Left kidney (tissue), 8 donors: ENCODE data around the gene KAT2A. TPM values are rescaled to one million over a fixed set of nuclear protein-coding genes. Genes with fewer than 3 reads are reported as not detected.
"Not testable (repeated sequence)": the region's sequence is repeated elsewhere in the genome, so short reads cannot be mapped to it uniquely, and the experiment has no call there.

Source experiments
- DNase-seq: peaks from one replicate; pipeline ENCODE4 v3.0.0-alpha.2; 2013
- long read RNA-seq, 8 donors: transcript quantifications; one replicate each; lab custom pipeline, GENCODE V29; 2026
- polyA plus RNA-seq: library from polyadenylated mRNA; unstranded; fragments of 120-200 nt; gene quantifications from one replicate; pipeline ENCODE4 v1.2.1, GENCODE V29; 2013; ENCODE audit not compliant: insufficient read length

The KAT2A gene
- 70.7 TPM for polyA plus RNA-seq
- long read RNA-seq, donor 1, transcript KAT2A-202 (18 exons, 2,990 nt) = major isoform, 10 of 19 reads
- long read RNA-seq, donor 1, partial matches to known transcripts = 5 of 19 reads
- long read RNA-seq, donor 1, other reads (novel, unspliced or antisense) = 0 of 19 reads
- long read RNA-seq, donor 2, transcript KAT2A-202 (18 exons, 2,990 nt) = major isoform, 12 of 13 reads
- long read RNA-seq, donor 2, partial matches to known transcripts = 0 of 13 reads
- long read RNA-seq, donor 2, other reads (novel, unspliced or antisense) = 0 of 13 reads
- long read RNA-seq, donor 3, partial matches to known transcripts = 0 of 6 reads
- long read RNA-seq, donor 3, other reads (novel, unspliced or antisense) = 0 of 6 reads
- long read RNA-seq, donor 4 = 0 reads
- long read RNA-seq, donor 5, transcript KAT2A-202 (18 exons, 2,990 nt) = major isoform, 10 of 18 reads
- long read RNA-seq, donor 5, partial matches to known transcripts = 5 of 18 reads
- long read RNA-seq, donor 5, other reads (novel, unspliced or antisense) = 0 of 18 reads
- long read RNA-seq, donor 6, partial matches to known transcripts = 0 of 2 reads
- long read RNA-seq, donor 6, other reads (novel, unspliced or antisense) = 0 of 2 reads
- long read RNA-seq, donor 7, transcript KAT2A-202 (18 exons, 2,990 nt) = major isoform, 16 of 41 reads
- long read RNA-seq, donor 7, partial matches to known transcripts = 22 of 41 reads
- long read RNA-seq, donor 7, other reads (novel, unspliced or antisense) = 0 of 41 reads
- long read RNA-seq, donor 8, partial matches to known transcripts = 0 of 5 reads
- long read RNA-seq, donor 8, other reads (novel, unspliced or antisense) = 0 of 5 reads

DNA sequence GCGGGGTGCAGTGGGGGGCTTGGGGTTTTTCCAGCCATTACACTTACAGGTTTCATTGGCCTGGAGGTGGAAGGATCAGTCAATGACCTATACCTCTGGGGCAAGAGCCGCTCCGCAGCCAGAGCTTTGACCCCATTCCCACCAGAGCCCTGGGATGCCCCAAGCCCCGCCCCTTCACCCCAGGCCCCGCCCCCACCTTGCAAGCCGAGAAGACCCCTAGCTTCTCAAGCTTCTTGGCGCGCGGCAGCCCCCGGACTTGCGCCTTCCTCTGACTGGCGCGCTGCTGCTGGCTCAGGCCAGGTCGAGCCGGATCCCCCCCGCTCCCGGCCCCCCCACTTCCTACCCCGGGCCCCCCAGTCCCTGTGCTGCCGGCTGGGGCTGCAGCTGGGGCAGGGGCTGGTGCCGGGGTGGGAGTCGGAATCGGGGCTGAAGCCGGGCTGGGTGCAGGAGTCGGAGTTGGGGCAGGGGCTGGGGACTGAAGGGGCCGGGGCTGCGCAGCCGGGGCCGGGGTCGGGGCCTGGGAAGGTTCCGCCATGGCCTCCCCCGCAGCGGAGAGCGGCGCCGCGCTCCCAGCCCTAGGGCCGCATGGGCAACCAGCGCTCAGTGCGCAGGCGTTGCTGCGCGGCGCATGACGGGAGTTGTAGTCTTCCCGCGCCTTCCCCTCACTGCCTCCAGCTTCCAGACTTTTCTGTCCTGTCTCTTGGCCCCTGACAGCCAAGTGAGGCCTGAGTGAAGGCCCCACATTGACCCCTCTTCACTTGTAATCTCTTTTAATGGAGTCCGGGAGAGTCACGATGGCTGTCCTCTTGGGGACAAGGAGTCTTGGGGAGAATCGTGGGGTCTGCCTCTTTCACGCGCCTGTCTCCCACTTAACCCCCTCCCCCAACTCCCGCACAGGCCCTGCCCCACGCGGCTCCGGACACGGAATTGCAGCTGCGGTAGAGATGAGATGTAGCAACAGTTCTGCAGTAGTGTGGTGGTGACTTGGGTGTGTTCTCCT, at the start of gene KAT2A:
Gene KAT2A (minus strand): TSS at position 598 of the 1,000 bp plus-strand sequence. CDS start 63 bp downstream, at position 535.
- DNase-seq = peak; percentile 79

DNA sequence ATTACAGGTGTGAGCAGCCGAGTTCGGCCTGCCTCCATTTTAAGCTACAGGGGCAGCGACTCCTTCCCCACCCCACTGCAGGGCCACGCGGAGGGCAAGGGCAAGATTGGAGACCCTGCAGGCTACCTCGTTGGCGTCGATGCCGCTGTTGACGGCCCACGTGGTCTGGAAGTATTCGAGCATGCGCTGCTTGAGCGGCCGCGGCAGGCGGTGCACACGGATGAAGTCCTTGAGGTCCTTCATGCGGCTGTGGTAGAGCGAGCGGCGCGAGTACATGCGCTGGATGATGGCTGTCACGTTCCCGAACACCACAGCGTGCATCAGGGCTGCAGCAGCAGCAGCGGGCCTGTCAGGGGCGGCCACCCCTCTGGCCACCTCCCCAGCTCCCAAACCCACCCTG, 48.2 kb upstream of the KAT2A start:
- DNase-seq = no peak

DNA sequence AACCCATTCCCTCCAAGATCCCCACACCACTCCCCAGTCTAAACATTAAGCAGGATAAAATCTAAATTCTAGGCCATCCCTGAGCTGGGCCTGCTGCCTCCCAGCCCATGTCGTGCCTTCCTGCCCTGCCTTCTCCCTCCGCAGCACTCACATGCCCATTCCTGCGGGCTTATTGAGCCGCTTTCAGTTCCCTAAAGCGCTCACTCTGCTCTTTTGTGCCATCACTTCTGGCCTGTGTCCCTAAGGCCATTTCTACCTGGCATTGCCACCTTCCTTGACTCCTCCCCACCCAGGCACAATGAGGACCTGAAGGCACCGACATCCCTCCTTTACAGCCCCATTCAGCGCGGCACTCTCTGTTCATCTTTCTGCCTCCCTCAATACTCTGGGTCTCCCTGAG, 46.6 kb upstream of the KAT2A start:
- no peak for DNase-seq

DNA sequence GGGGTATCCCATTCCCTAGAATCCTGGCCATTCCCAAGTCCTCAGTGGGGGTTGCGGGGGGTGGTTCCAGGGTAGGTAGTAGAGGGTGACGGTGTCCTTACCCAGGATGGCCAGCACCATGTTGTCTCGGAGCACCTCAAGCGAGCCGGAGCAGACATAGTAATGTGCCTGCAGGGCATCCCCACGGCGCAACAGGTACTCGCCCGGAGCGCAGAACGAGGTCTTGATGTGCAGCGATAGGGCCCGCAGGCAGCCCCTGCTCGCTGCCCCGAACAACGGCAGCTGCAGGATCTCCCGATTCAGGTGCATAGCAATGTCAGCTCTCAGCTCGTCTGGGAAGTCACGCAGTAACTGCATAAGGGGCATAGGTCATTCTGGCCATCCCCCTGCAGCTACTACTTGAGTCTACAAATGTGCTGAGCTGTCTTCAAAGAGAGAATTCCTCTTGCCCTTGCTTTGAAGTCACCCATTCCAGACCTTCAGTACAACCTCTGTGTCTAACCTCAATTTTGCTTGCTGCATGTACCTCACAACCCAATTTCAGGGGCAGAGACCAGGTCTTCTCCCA, 45.1 kb upstream of the KAT2A start:
- DNase-seq = no peak

DNA sequence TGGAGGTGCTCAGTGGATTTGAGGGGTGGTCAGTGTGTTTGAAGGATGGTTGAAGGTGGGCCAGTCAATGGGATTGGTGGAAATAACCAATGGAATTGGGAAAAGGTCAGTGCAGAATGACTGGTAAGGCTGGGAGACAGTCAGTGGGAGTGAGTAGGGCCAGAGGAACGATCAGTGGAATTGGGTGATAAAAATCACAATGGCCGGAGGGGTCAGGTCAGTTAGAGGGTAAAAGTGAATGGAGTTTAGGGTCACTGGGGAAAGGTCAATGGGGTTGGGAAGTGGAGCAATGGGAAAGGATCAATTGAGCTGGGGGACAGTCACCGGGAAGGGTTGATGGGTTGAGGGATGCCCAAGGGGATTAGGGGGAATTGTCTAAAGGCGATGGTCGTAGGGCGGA, 44.6 kb upstream of the KAT2A start:
- DNase-seq = no peak

DNA sequence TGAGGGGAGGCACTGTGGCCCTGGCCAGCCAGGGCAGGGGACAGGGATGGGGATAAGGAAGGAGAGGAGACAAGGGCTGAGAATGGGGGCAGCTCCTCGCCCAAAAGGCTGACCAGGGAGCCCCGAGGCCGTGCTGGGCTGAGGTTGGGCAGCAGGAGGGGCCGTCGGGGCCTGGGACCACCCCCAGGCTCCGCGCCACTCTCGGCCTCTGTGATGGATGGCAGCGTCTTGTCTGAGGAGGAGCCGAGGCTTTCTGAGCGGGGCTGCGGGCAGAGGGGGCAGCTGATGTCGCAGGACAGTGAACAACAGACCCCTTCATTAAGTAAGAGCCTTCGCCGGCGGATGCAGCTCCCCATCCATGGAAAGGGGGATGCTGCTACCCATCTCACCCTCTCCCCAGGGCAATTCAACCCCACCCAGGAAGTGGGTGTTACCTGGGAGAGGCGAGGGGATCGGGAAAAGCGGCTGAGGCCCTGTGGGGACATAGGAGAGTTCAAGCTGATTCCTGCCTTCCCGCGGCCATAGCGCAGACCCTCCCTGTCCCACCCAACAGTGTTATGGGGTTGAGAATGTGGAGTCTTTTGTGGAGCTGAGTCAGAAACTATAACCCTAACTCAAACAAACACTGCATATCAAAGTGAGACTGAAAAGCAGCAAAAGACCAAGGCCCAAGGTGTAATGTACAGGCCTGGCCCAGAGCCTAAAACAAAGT, 42.7 kb upstream of the KAT2A start:
- DNase-seq = no peak

DNA sequence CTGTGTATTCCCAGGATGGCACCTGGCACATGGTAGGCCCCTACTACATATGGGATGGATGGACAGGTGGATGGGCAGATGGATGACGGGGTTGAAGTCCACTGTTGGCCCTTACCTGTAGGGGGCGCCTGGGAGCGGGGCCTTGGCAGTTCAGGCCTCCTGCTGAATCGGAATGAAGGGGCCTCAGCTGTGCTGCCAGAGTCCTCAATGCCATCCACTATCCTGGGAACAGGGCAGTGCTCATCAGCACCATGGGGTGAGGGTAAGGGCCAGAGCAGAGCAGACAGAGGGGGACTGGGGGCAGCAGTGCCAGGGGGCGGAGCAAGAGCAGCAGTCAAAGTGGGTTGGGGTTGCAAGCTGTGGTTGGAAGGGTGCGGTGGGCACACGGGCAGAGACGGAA, 41.9 kb upstream of the KAT2A start:
- DNase-seq = no peak

DNA sequence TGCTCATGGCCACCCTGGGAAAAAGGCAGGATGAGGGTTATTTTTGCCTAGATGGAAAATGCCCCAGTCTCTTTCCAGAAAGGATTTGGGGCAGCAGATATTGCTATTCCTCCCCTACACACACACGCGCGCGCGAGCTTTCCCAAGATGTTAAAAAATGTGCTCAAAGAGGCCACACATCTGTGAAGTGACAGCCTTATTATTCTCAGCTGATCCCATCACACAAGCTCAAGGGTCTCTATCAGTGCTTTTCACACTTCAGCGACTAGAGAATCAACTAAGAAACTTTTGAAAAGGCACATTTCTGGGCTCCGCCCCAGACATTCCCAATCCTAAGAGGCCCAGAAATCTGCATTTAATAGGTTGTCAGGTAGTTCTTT, 39.4 kb upstream of the KAT2A start:
- DNase-seq = no peak

DNA sequence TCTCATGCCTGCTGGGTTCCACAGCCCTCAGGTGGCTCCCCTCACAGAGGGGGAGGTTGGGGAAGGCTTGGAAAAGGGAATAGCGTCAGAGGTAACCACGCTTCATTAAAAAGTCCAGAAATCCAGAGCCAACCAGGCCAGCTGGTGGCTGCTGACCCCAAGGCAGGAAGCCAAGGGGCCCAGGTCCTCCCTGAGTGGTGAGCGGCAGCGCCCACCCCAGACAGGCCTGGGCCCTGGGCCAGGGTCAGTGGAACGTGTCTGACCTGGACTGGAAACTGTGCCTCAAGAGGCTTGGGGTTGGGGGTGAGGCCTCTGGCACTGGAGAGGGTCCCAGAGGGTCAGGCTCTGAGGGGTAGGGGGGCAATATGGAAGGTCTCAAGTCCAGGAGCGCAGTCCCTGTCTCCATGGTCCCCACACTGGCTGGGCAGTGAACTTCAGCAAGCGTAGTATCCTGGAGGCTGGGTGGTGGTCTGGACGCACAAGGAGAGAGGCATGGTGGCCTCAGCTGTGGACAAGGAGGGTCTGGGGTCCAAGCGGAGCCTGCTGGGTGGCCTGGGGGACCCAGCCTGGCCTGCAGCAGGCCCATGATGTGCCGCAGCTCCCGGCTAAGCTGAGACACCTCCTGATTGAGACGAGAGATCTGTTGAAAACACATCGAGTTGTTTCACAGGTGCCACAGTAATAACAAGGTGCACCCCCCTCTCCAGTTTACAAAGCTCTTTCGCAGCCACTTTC, 38.8 kb upstream of the KAT2A start:
- no peak for DNase-seq

DNA sequence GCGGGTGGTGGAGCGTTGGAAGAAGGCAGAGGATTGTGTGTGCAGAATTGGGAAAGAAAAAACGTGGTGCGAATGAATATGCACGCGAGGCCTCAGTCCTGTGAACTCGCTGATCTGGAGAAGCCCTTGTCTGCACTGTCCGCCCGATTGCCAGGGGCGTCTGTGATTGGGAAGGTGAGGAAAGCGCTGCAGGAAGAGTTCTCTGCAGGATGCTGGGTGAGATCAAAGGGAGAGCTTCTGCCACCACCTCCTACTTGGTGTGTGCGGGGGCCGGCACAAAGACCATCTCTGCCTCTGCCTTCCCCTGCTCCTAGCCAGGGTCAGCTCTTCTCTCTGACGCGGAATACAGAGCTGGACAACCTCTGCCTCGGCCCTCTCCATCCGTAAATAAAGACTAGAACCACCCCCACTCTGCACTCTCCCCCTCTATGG, 34.5 kb upstream of the KAT2A start:
- no peak for DNase-seq

DNA sequence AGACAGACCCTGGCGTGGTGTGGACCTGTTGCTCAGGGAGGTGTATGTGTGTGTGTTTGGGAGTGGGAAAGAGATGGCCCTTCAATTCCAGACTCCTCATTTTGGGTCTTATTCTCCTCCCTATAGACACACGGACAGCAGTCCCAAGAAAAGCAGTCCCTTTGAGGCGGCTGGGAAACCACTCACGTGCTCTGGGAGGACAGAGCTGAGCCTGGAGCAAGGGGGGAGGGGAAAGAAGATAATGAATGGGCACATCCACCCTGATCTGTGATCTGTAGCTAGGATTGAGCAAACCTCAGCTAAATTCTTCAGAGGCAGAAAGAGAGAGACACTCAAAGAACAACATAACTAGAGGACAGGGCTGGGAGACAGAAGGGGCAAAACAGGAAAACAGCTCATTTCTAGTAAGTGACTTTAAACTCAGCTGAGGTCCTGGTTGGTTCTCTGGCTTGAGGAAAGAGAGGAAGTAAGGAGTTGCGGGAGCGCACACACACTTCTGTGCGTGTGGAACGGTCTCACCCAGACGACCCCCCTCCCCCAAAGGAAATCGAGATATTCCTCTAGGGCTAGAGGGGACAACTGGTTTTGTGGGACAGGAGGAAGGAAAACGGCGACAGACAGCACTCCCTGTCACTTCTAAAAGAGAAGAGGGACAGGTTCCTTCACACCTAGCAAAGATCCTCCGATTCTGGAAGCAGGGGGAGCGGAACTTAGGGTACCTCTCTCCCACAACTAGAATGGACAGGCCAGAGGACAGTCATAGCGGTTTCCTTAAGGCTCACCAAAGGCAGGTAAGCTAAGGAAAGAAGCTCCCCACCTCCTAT, 33.0 kb upstream of the KAT2A start:
- DNase-seq = no peak

DNA sequence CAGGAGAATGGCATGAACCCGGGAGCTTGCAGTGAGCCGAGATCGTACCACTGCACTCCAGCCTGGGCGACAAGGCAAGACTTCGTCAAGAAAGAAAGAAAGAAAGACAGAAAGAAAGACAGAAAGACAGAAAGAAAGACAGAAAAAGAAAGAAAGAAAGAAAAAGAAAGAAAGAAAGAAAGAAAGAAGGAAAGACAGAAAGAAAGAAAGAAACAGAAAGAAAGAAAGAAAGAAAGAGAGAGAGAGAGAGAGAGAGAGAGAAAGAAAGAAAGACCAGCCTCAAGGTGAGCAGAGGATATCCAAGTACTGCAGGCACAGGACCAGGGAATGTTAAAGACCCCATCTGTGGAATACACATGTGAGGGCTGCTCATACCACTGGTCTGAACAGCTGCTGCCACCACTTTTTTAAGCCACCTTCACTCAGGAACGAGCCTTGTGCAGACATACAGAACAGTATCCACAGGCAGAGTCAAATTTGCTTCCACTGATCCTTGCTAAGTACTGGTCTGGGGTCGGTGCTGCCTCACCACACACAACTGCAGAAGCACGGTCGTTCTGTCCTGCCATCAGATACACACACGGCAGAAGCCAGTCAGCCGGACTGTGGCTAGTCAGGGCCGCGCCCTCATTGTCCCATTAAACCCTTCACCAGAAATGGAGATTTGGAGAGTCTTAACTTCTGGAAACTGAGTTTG, 25.9 kb upstream of the KAT2A start:
- DNase-seq = no peak

DNA sequence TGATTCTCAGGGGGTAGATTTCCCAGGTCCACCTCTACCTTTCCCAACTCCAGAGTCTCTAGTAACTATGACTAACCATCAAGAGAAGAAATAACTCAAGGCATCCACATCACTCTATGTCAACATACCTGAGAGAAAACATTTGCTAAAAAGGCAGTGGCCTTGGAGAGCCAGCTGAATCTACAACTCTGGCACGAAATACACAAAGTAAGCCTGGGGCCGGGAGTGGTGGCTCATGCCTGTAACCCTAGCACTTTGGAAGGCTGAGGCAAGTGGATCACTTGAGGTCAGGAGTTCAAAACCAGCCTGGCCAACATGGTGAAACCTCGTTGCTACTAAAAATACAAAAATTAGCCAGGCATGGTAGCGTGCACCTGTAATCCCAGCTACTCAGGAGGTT, 22.0 kb upstream of the KAT2A start:
- DNase-seq = not testable (repeated sequence)

DNA sequence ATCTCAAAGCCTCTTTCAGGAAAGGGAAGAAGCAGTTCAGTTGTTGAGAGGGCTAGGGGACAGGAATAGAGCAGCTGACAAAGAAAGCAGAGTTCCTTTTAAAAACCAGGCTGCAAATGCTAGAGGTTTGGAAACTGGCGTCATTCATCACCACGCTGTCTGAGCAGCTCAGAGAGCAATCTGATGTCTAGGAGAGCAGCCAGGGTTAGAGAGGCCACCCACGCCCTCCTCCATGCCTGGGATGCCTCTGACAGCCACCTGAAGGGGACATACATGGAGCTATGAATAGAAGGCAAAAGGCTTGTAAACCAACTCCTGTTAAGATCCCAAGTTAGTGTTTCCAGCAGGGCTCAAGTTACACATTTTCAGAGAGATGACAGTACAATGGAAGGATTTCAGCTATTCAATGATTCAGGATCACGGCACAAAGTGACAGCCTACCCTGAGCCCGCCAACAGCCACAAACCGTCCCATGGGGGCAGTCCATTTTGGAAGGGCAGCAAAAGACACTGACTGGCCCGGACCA, 21.3 kb upstream of the KAT2A start:
- no peak for DNase-seq

DNA sequence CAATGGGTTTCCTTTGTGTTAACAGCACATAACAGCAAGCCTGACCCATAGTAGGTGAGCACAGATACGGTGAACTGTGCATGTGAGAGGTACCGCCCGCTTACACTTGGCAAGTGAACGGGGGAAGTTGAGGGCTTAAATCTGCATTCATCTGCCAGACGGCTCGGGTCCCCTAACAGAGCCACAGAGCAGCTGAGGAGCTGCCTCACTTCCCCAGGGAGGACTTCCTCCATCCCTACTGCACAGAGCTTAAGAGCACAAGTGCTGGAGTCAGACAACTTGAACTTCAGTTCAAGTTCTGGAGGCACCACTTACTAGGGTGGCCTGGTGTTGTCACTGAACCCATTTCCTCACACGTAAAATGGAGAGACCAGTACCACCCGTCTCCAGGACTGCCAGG, 20.2 kb upstream of the KAT2A start:
- DNase-seq = no peak

DNA sequence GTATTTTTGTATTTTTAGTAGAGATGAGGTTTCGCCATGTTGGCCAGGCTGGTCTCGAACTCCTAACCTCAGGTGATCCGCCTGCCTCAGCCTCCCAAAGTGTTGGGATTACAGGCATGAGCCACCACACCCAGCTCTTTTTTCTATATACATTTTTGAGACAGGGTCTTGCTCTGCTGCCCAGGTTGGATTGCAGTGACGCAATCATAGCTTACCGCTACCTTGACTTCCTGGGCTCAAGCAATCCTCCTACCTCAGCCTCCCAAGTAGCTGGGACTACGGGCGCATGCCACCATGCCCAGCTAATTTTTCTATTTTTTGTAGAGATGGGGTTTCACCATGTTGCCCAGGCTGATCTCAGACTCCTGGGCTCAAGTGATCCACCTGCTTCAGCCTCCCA, 19.5 kb upstream of the KAT2A start:
- DNase-seq = not testable (repeated sequence)

DNA sequence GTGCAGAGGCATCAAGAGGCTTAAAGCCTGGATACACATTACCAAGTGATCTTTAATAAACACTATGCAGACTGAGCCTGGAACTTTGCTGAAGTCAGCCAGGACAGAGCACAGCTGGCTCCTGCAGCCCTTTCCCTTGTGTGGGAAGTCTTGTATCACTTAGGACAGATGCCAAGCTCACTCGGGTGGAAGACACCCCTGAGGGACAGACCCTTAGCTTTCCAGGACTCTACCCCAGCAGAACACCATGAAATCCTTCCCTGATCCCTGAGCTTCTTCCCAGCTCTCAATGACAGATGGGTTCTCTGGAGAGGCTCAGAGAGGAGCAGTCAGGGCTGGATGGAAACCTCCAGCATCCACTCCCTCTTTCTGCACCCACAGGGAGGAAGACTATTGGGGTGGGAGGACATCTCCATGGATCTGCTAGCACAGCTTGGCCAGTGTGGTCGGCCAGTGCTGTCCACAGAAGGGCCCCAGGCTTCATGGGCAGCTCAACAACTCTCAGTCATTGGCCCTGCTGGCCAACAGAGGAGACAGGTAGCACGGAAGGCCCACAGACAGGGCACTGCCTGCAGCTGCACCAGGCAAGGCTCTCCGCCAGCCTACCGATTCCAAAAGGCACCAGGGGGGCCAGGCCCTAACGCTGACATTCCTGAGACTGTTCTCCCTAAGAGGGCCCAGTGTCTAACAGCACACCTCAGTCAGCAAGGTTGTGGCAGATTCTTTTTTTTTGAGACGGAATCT, 17.8 kb upstream of the KAT2A start:
- no peak for DNase-seq

DNA sequence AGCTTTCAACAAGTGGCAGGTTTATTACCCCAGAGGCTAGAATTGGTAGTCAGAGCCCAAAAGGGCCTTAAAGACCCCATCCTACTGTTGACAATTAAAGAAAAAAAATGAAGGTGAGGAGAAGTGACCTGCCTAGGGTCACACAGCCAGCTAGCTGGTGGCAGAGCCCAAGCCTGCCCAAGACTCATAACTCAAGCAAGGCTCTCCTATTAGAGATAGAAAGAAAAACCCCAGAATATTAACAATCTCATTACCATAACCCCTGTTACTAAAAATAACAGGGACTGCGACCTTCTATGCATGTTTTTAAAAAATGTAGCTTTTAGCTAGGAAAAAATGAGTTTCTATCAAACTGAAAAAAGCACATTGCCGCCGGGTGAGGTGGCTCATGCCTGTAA, 15.5 kb upstream of the KAT2A start:
- no peak for DNase-seq
